HT1080 (cell line): ENCODE data around the gene INPP4A. TPM values are rescaled to one million over a fixed set of nuclear protein-coding genes. Genes with fewer than 3 reads are reported as not detected.

Source experiments
- DNase-seq: peaks from one replicate; pipeline ENCODE4 v3.0.0-alpha.2; 2015; ENCODE audit warnings: low read depth
- total RNA-seq: library from RNA; depleted of rRNA; stranded (reverse); fragments of >200 nt; shearing (Covaris generic); gene quantifications from 2 replicates; pipeline ENCODE4 v1.2.3, GENCODE V29; 2014

INPP4A gene
- total RNA-seq, 1 experiment from 2014 or later, result 18.1 TPM

- no peak for DNase-seq
Measured at GRCh38 chr2:98489971-98490962, 45.6 kb downstream of the INPP4A start.

- no peak for DNase-seq
Measured at GRCh38 chr2:98492441-98492840, 47.8 kb downstream of the INPP4A start.

GRCh38 chr2:98494699-98495098 is 50.0 kb downstream of the INPP4A start:
- DNase-seq, result no peak

GRCh38 chr2:98496750-98497493 is 52.3 kb downstream of the INPP4A start:
- no peak for DNase-seq

GRCh38 chr2:98498703-98499440 is 54.2 kb downstream of the INPP4A start:
- peak; percentile 18 for DNase-seq

- no peak for DNase-seq
Measured at GRCh38 chr2:98500561-98500960, 55.9 kb downstream of the INPP4A start.

- DNase-seq, result no peak
Measured at GRCh38 chr2:98501223-98501622, 56.6 kb downstream of the INPP4A start.

GRCh38 chr2:98501876-98502275 is 57.2 kb downstream of the INPP4A start:
- no peak for DNase-seq

- peak; percentile 48 for DNase-seq
Measured at GRCh38 chr2:98502556-98503335, 58.1 kb downstream of the INPP4A start.

GRCh38 chr2:98503481-98504105 is 58.9 kb downstream of the INPP4A start:
- no peak for DNase-seq

- no peak for DNase-seq
Measured at GRCh38 chr2:98504381-98505109, 59.9 kb downstream of the INPP4A start.

GRCh38 chr2:98505311-98505808 is 60.7 kb downstream of the INPP4A start:
- no peak for DNase-seq

- no peak for DNase-seq
Measured at GRCh38 chr2:98505971-98506664, 61.5 kb downstream of the INPP4A start.

GRCh38 chr2:98506881-98507280 is 62.2 kb downstream of the INPP4A start:
- no peak for DNase-seq

- no peak for DNase-seq
Measured at GRCh38 chr2:98507461-98507860, 62.8 kb downstream of the INPP4A start.

- no peak for DNase-seq
Measured at GRCh38 chr2:98507891-98508708, 63.4 kb downstream of the INPP4A start.

GRCh38 chr2:98508709-98509066 is 64.0 kb downstream of the INPP4A start:
- no peak for DNase-seq
